OCI-LY1 (cell line): ENCODE results near the gene TBL1X.

Experiments
- H2AFZ ChIP-seq: fragments of 200-600 bp; sonication (generic), shearing (Covaris generic); 2 replicates; pipeline ENCODE4 v1.6.0; 2014; ENCODE audit warnings: antibody characterized with exemption, mild to moderate bottlenecking, low read length
- H3F3A ChIP-seq: fragments of 200-600 bp; sonication (generic), shearing (Covaris generic); 2 replicates; pipeline ENCODE4 v1.6.0; 2014; ENCODE audit warnings: mild to moderate bottlenecking, antibody characterized with exemption, low read length, moderate library complexity; ENCODE audit not compliant: insufficient read depth
- H3K27ac ChIP-seq: fragments of 200-600 bp; sonication (generic); 2 replicates; pipeline ENCODE4 v1.5.1; 2014; ENCODE audit warnings: low read length, mixed run types, mild to moderate bottlenecking, low read depth; ENCODE audit not compliant: poor library complexity, severe bottlenecking
- H3K27me3 ChIP-seq: fragments of 200-600 bp; sonication (generic); 2 replicates; pipeline ENCODE4 v1.6.0; 2014; ENCODE audit warnings: antibody characterized with exemption, mild to moderate bottlenecking, low read length, moderate library complexity; ENCODE audit not compliant: insufficient read depth
- H3K36me3 ChIP-seq: fragments of 200-600 bp; sonication (generic); 2 replicates; pipeline ENCODE4 v1.6.1; 2014; ENCODE audit warnings: mild to moderate bottlenecking, antibody characterized with exemption, low read length, moderate library complexity, mixed read lengths; ENCODE audit not compliant: insufficient read depth
- H3K4me1 ChIP-seq: fragments of 200-600 bp; sonication (generic); 2 replicates; pipeline ENCODE4 v1.5.1; 2014; ENCODE audit warnings: mild to moderate bottlenecking, low read length, moderate library complexity; ENCODE audit not compliant: insufficient read depth, severe bottlenecking
- H3K4me2 ChIP-seq: fragments of 200-600 bp; sonication (generic), shearing (Covaris generic); 2 replicates; pipeline ENCODE4 v1.6.1; 2014; ENCODE audit warnings: low read length
- H3K4me3 ChIP-seq: fragments of 200-600 bp; sonication (generic); 2 replicates; pipeline ENCODE4 v1.5.1; 2014; ENCODE audit warnings: low read length, low read depth, mild to moderate bottlenecking, mixed read lengths; ENCODE audit not compliant: poor library complexity, severe bottlenecking
- H3K79me2 ChIP-seq: fragments of 200-600 bp; shearing (Covaris generic); 2 replicates; pipeline ENCODE4 v1.6.1; 2016; ENCODE audit warnings: mixed run types, low read length, mixed read lengths; ENCODE audit not compliant: insufficient read depth
- H3K9ac ChIP-seq: fragments of 200-600 bp; sonication (generic), shearing (Covaris generic); 2 replicates; pipeline ENCODE4 v1.6.1; 2014; ENCODE audit warnings: mild to moderate bottlenecking, low read length, mixed read lengths
- H3K9me2 ChIP-seq: fragments of 200-600 bp; sonication (generic), shearing (Covaris generic); 2 replicates; pipeline ENCODE4 v1.6.1; 2014; ENCODE audit warnings: low read depth, mild to moderate bottlenecking, low read length, mixed read lengths
- H3K9me3 ChIP-seq: fragments of 200-600 bp; shearing (Covaris generic); 2 replicates; pipeline ENCODE4 v1.6.1; 2014; ENCODE audit warnings: low read length, mixed read lengths
- H4K20me1 ChIP-seq: fragments of 200-600 bp; sonication (generic), shearing (Covaris generic); 2 replicates; pipeline ENCODE4 v1.6.0; 2016; ENCODE audit warnings: mild to moderate bottlenecking, low read length; ENCODE audit not compliant: insufficient read depth
- EZH2 ChIP-seq: fragments of 200-600 bp; sonication (generic), shearing (Covaris generic); IDR thresholded peaks from 2 replicates; pipeline ENCODE4 v1.8.0; 2017; ENCODE audit warnings: borderline replicate concordance, mixed run types, mild to moderate bottlenecking, antibody characterized with exemption, low read length, moderate library complexity, mixed read lengths
- TF ChIP-seq, protein P1 (sequence below): fragments of 200-600 bp; sonication (generic), shearing (Covaris generic); IDR thresholded peaks from 2 replicates; pipeline ENCODE4 v1.5.1; 2017; ENCODE audit warnings: mild to moderate bottlenecking, antibody characterized with exemption, low read length, moderate library complexity, mixed read lengths

Gene TBL1X

DNA sequence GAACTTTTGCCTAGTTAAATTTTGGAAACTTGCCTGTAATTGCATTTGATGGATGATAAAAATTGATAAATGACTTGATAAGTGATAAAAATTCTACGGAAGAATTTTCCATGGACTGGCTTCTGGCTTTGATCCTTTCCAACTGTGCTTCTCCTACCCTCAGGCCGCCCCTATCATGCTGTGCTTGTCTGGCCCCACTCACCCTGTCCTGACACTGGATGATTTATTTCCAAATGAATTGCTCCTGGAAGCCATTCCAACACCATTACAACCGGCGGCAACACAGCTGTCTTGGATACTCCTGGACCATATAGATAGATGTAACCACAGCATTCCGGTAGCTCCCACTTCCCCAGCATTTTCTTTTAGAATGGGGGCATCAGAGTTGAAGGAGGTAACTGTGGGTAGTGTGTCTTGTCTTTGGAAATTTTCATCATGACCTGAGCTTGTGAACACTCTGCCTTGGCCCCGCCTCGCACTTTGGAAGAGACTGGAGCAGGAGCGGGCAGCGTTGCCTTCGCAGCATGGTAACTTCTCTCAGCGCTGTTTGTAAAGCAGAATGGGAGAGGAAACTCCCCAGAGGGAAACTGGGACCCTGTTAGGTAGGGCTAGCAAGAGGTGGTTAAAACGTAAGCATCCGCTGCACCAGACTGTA, 77.4 kb downstream of the TBL1X start:
- Histone ChIP-seq H3K4me2 (no peak overlapping the region), H3F3A (no peaks in the 10 kb centered on the region), H3K9ac (no peak overlapping the region), H3K79me2 (0 out of 2 replicates have a peak, but pooled peaks cover 4% of the 10 kb centered on the region), H3K27me3 (no peaks in the 10 kb centered on the region), H2AFZ (no peak overlapping the region), H3K9me3 (no peaks in the 10 kb centered on the region), H3K4me1 (peaks cover 26% of the 10 kb centered on the region), H4K20me1 (no peaks in the 10 kb centered on the region), H3K4me3 (no peak overlapping the region), H3K9me2 (no peaks in the 10 kb centered on the region), H3K36me3 (peaks cover 6% of the 10 kb centered on the region; the same call in 1 of the 2 replicates), H3K27ac (no peak overlapping the region)
- TF ChIP-seq, protein P1, sequence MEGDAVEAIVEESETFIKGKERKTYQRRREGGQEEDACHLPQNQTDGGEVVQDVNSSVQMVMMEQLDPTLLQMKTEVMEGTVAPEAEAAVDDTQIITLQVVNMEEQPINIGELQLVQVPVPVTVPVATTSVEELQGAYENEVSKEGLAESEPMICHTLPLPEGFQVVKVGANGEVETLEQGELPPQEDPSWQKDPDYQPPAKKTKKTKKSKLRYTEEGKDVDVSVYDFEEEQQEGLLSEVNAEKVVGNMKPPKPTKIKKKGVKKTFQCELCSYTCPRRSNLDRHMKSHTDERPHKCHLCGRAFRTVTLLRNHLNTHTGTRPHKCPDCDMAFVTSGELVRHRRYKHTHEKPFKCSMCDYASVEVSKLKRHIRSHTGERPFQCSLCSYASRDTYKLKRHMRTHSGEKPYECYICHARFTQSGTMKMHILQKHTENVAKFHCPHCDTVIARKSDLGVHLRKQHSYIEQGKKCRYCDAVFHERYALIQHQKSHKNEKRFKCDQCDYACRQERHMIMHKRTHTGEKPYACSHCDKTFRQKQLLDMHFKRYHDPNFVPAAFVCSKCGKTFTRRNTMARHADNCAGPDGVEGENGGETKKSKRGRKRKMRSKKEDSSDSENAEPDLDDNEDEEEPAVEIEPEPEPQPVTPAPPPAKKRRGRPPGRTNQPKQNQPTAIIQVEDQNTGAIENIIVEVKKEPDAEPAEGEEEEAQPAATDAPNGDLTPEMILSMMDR = no peak
- TF ChIP-seq EZH2 = no peak

DNA sequence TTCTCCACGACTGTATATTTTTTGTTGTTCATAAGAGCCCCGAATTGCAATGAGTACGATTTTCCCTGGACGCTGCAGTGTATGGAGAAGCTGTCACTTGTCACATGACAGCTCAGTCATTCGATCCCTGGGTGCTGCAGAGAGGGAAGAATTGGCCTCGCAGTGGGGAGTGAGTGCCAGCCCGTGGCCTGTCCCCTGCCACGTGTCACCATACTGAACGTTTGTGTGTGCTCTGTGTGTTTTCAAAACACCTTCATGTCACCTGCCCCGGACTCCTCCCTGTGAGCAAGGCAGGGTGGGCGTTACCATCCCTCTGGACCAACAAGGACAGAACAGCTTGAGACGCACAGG, 77.9 kb downstream of the TBL1X start:
- H3F3A ChIP-seq = no peaks in the 10 kb centered on the region
- H3K27ac ChIP-seq = no peak overlapping the region
- no peak for TF ChIP-seq EZH2
- TF ChIP-seq, protein P1 = no peak

DNA sequence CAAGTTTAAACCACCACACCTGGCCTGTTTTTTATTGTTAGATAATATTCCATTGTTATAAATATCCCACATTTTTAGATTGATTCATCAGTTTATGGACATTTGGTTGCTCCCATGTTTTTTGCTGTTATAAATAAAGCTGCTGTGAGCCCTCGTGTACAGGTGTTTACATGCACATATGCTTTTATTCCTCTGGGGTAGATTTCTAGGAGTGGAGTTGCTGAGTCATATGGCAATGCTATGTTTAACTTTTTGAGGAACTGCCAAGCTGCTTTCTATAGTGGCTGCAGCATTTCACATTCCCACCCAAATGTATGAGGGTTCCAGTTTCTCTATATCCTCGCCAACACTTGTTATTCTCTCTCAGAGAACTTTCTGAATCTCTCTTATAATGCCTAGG, 90.5 kb downstream of the TBL1X start:
- H3K27me3 ChIP-seq = no peaks in the 10 kb centered on the region
- H3K9me3 ChIP-seq = no peaks in the 10 kb centered on the region
- peaks cover 4% of the 10 kb centered on the region for H3K4me1 ChIP-seq
- H3K79me2 ChIP-seq = 0 out of 2 replicates have a peak, but pooled peaks cover 4% of the 10 kb centered on the region
- H2AFZ ChIP-seq = no peak overlapping the region
- no peaks in the 10 kb centered on the region for H4K20me1 ChIP-seq
- H3K9ac ChIP-seq = no peak overlapping the region
- no peaks in the 10 kb centered on the region for H3F3A ChIP-seq
- no peaks in the 10 kb centered on the region for H3K9me2 ChIP-seq
- no peak overlapping the region for H3K27ac ChIP-seq
- no peak for TF ChIP-seq EZH2
- TF ChIP-seq, protein P1 = no peak
- no peak overlapping the region for H3K4me3 ChIP-seq
- H3K4me2 ChIP-seq = no peak overlapping the region
- peaks cover 7% of the 10 kb centered on the region for H3K36me3 ChIP-seq

More for the DNA sequence above, 77.9 kb downstream of the TBL1X start:
- no peak overlapping the region for H3K9ac ChIP-seq
- 0 out of 2 replicates have a peak, but pooled peaks cover 4% of the 10 kb centered on the region for H3K79me2 ChIP-seq
- H3K4me3 ChIP-seq = no peak overlapping the region
- H2AFZ ChIP-seq = no peak overlapping the region
- H3K4me2 ChIP-seq = no peak overlapping the region
- no peaks in the 10 kb centered on the region for H3K9me3 ChIP-seq
- H3K4me1 ChIP-seq = peaks cover 26% of the 10 kb centered on the region
- no peaks in the 10 kb centered on the region for H4K20me1 ChIP-seq
- no peaks in the 10 kb centered on the region for H3K27me3 ChIP-seq
- H3K9me2 ChIP-seq = no peaks in the 10 kb centered on the region
- H3K36me3 ChIP-seq = peaks cover 6% of the 10 kb centered on the region; the same call in 1 of the 2 replicates
